SK-N-DZ (cell line): ENCODE measurements around the gene FSTL5.

Experiments used
- DNase-seq: peaks from one replicate; pipeline ENCODE4 v3.0.0-alpha.2; 2015; ENCODE audit warnings: low spot score

FSTL5 gene

DNA sequence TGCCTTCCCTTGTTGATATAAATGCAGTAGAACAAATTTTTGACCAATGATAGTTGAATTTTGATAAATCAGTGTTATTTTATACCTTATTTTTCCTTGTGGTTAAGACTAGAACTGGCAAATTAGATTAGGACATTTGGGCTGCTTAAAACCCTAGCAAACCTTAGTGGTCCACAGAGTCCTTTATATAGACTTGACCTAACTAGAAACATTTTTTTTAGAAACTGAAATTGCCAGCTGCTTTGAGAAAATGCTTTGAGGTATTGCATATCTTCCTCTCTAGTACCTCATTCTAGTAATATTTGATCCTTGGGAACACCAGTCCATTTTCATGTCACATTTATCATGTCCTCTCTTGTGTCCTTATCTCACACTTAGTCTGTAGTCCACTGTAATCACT, 580.3 kb downstream of the FSTL5 start:
- DNase-seq = no peak

- DNase-seq = no peak
Observed at GRCh38 chr4:161581262-161582230, 582.3 kb downstream of the FSTL5 start.

- no peak for DNase-seq
Observed at GRCh38 chr4:161577579-161578301, 586.1 kb downstream of the FSTL5 start.

- DNase-seq = no peak
Observed at GRCh38 chr4:161573836-161574235, 590.0 kb downstream of the FSTL5 start.

- DNase-seq = no peak
Observed at GRCh38 chr4:161564230-161564834, 599.5 kb downstream of the FSTL5 start.

GRCh38 chr4:161555689-161556660, 607.8 kb downstream of the FSTL5 start:
- no peak for DNase-seq

DNA sequence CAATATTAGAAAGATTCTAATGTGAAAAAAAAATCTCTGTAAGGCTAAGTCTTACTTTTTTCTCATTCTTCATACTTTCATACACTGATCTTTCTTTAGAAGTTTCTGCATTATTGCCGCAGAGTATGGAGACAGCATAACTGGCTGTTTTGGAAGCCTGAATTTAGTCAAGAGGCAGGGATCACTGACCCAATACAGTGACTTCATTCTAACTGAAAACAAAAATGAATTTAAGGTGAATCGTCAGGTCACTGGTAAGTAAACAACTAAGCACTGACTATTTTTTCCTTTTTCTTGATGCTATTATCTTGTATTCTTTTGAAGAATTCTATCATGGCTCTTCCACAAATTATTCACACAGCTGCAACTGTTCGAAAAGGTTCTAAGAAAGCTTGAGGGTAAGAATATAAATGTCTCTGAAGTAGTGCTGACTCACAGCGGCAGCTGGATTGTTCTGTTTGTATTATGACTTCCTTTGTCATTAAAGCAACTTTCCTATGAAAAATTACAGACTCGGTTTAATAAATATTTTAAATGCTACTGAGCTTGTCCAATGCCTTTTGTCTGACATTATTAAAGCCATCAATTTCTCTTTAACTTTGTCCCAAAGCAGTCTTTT, 609.3 kb downstream of the FSTL5 start:
- no peak for DNase-seq

- no peak for DNase-seq
Observed at GRCh38 chr4:161546902-161547301, 616.9 kb downstream of the FSTL5 start.

- no peak for DNase-seq
Observed at GRCh38 chr4:161540265-161540664, 623.5 kb downstream of the FSTL5 start.

GRCh38 chr4:161538941-161539340, 624.9 kb downstream of the FSTL5 start:
- no peak for DNase-seq

GRCh38 chr4:161530710-161531109, 633.1 kb downstream of the FSTL5 start:
- no peak for DNase-seq

GRCh38 chr4:161525121-161525520, 638.7 kb downstream of the FSTL5 start:
- DNase-seq = no peak

DNA sequence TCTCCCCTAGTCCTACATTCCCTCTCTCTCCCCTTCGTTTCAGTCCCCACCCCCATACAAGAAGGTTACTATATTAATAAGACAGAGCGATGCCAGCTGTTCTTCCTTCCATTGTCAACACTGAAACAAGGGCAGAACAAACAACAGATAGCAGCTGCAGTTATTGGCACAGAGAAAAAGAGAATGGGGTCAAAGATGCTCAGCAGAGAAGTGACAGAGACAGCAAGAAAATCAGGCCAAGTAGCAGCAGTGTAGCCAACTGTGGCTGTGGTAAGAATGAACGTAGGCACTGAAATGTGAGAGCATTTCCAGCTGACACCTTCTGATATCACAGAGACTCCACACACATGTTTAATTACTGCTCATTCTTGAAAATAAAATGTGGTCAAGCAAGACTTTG, 641.8 kb downstream of the FSTL5 start:
- DNase-seq = no peak

DNA sequence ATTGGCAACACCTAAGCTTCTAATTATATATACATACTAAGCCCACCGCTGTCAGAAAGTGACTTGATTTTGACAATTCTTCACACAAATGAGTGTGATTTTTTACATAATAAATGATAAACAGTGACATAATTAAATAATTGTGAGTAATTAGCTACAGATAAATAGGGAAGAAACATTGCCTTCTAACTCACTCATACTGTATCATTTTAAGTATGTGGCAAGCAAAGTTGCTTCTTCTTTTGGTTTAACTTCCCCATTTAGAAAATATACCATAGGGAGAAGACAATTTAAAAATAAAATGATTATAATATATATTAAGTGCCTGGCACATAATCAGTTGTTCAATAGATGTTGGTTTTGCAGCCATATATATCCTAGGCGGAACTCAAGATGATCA, 644.2 kb downstream of the FSTL5 start:
- no peak for DNase-seq

- DNase-seq = no peak
Observed at GRCh38 chr4:161517941-161518340, 645.9 kb downstream of the FSTL5 start.

GRCh38 chr4:161505141-161505540, 658.7 kb downstream of the FSTL5 start:
- no peak for DNase-seq

GRCh38 chr4:161498155-161498554, 665.6 kb downstream of the FSTL5 start:
- DNase-seq = no peak

- no peak for DNase-seq
Observed at GRCh38 chr4:161486461-161486860, 677.3 kb downstream of the FSTL5 start.

DNA sequence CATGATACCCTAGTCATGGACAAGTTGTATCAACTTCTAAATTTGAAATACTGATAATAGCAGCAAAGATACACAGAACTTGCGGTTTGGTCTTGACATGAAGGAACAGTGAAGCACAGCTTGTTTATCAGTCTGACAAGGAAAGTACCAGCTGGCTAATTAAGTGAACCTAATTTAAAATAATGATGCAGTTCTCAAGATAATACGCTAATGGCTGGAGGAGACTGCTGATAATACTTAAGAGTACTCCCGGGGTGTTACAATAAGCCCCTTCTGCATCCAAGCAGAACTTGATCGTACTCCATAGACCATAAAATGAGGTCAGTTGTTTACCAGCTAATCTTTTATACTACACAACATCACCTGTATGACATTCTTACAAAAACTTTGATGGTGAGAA, 697.5 kb downstream of the FSTL5 start:
- DNase-seq = no peak

DNA sequence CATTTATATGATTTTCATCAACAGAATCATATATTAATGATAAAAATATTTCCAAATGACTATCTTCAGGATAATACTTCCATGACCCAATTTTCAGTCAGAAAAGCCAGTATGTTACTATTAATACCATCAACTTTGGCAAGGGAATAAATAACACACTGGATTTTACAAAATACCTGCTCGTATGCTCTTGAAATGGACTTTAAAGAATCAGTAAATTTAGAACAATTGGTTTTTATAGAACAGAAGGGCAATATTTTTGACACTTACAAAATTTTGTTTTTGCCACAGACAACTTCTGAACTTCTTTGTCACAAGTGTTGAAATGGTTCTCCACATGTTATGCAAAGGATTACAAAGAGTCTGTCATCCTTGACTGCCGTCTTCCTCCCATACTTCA, 700.4 kb downstream of the FSTL5 start:
- no peak for DNase-seq

DNA sequence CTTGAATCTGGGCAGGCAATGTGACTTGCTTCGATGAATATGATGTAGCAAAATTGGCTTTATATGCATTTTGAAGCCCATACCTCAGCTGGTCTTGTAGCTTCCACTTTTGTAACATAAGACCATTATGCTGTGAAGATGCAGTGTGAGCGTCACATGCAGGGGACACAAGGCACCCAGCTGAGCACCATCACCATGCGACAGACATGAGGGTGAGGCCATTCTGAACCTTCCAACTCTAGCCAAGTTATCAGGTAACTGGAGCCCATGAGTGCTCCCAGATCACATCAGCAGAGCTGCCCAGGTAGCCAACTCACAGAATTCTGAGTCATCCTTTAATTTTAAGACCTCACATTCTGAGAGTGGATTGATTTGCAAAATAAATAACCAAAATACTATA, 705.9 kb downstream of the FSTL5 start:
- no peak for DNase-seq
